HCT116 (cell line): ENCODE data around the gene DDX20. TPM values are rescaled to one million over a fixed set of nuclear protein-coding genes. Genes with fewer than 3 reads are reported as not detected.

Experiments
- ATAC-seq: fragments of 200-7000 bp; cut with Tn5 transposase; 2 replicates; pipeline ENCODE4 v1.9.1; 2020; ENCODE audit warnings: mild to moderate bottlenecking, moderate library complexity
- BruUV-seq: library from RNA; stranded (reverse); fragments of 400-500 nt; replicated peaks from 2 replicates; lab custom pipeline; 2021; lab: Mats Ljungman, UMichigan
- CTCF ChIA-PET: fragments of 300-600 bp; sonication (Branson Sonifier 250); formaldehyde crosslinking; loops from one replicate; lab custom pipeline; 2021; ENCODE audit warnings: antibody characterized with exemption; lab: Charles Lee
- POLR2A ChIA-PET: fragments of 300-600, 350-600 bp; sonication (Branson Sonifier 250); formaldehyde crosslinking; loops from one replicate; lab custom pipeline; 2021; ENCODE audit warnings: antibody characterized with exemption; lab: Charles Lee
- RAD21 ChIA-PET, 2 experiments: fragments of 300-600 bp; sonication (Branson Sonifier 250); formaldehyde crosslinking; loops; one replicate each; lab custom pipeline; 2023; ENCODE audit warnings: low total read pairs in 2 of 2; ENCODE audit not compliant: uncharacterized antibody in 2 of 2, unreplicated experiment in 2 of 2, low non-redundant PET in 1 of 2; lab: Charles Lee
- DNase-seq: peaks from one replicate; pipeline ENCODE4 v3.0.0-alpha.2; 2010; ENCODE audit warnings: low read depth, low spot score
- H2AFZ ChIP-seq: fragments of 200-600 bp; shearing (Covaris generic), sonication (generic); 2 replicates; pipeline ENCODE4 v1.6.1; 2017; ENCODE audit warnings: low read depth, mixed run types, mixed read lengths, antibody characterized with exemption, low read length; ENCODE audit not compliant: poor library complexity, severe bottlenecking
- H3K27ac ChIP-seq: 2 replicates; pipeline ENCODE4 v1.5.1; 2012; ENCODE audit warnings: low read depth, low read length
- H3K27me3 ChIP-seq: fragments of 200-600 bp; sonication (generic); 2 replicates; pipeline ENCODE4 v1.6.1; 2016; ENCODE audit warnings: mixed run types, low read length, mixed read lengths; ENCODE audit not compliant: insufficient read depth
- H3K36me3 ChIP-seq, 2 experiments: fragments of 200-500 bp in 1 of 2; fragments of 200-600 bp in 1 of 2; sonication (Bioruptor generic) in 1 of 2; sonication (generic) in 1 of 2; 2 replicates each; pipeline versions ENCODE4 v1.5.1 to v1.6.1; 2014 to 2016; ENCODE audit warnings: low read length in 2 of 2, inconsistent platforms in 1 of 2, mixed read lengths in 1 of 2, mixed run types in 1 of 2; ENCODE audit not compliant: insufficient read depth in 2 of 2, control insufficient read depth in 1 of 2
- H3K4me1 ChIP-seq, 2 experiments: fragments of 200-600 bp in 1 of 2; sonication (generic) in 1 of 2; 2 replicates each; pipeline versions ENCODE4 v1.5.1 to v1.6.1; 2012 to 2017; ENCODE audit warnings: low read length in 2 of 2, inconsistent platforms in 1 of 2, mild to moderate bottlenecking in 1 of 2, mixed read lengths in 1 of 2, mixed run types in 1 of 2, moderate library complexity in 1 of 2; ENCODE audit not compliant: insufficient read depth in 2 of 2, control insufficient read depth in 1 of 2
- H3K4me2 ChIP-seq: fragments of 200-600 bp; sonication (generic); 2 replicates; pipeline ENCODE4 v1.6.1; 2017; ENCODE audit warnings: mixed run types, low read length, mixed read lengths
- H3K4me3 ChIP-seq, 2 experiments: fragments of 200-600 bp in 1 of 2; sonication (generic) in 1 of 2; replicated peaks in 1 of 2; 2 replicates each; pipeline ENCODE4 v1.5.1; 2011 to 2016; ENCODE audit warnings: low read length in 2 of 2, control low read depth in 1 of 2, low read depth in 1 of 2, mild to moderate bottlenecking in 1 of 2, mixed read lengths in 1 of 2, mixed run types in 1 of 2
- H3K79me2 ChIP-seq: fragments of 200-600 bp; sonication (generic); 2 replicates; pipeline ENCODE4 v1.6.1; 2017; ENCODE audit warnings: mild to moderate bottlenecking, mixed run types, low read length, moderate library complexity, mixed read lengths; ENCODE audit not compliant: insufficient read depth
- H3K9ac ChIP-seq: fragments of 200-600 bp; sonication (generic); 2 replicates; pipeline ENCODE4 v1.6.1; 2016; ENCODE audit warnings: low read length, mixed read lengths
- H3K9me2 ChIP-seq: fragments of 200-600 bp; sonication (generic), shearing (Covaris generic); 2 replicates; pipeline ENCODE4 v1.6.1; 2017; ENCODE audit warnings: mixed run types, mild to moderate bottlenecking, moderate library complexity; ENCODE audit not compliant: insufficient read depth
- H3K9me3 ChIP-seq, 2 experiments: fragments of 200-500 bp in 1 of 2; fragments of 200-600 bp in 1 of 2; sonication (Bioruptor generic) in 1 of 2; sonication (generic) in 1 of 2; 2 replicates each; pipeline ENCODE4 v1.6.1; 2014 to 2017; ENCODE audit warnings: low read length in 2 of 2, mixed read lengths in 2 of 2, inconsistent platforms in 1 of 2, low read depth in 1 of 2, mild to moderate bottlenecking in 1 of 2, mixed run types in 1 of 2, moderate library complexity in 1 of 2; ENCODE audit not compliant: control insufficient read depth in 1 of 2, insufficient read depth in 1 of 2
- H4K20me1 ChIP-seq: fragments of 200-600 bp; sonication (generic), shearing (Covaris generic); 2 replicates; pipeline ENCODE4 v1.6.1; 2017; ENCODE audit warnings: mixed run types, mild to moderate bottlenecking, moderate library complexity; ENCODE audit not compliant: insufficient read depth
- CBX3 ChIP-seq: IDR thresholded peaks from 2 replicates; pipeline ENCODE4 v1.6.1; 2012; ENCODE audit warnings: low read depth
- CTCF ChIP-seq, 3 experiments: fragments of 200-600 bp in 1 of 3; sonication (generic) in 1 of 3; IDR thresholded peaks in 2 of 3; conservative IDR thresholded peaks in 1 of 3; 2 replicates each; pipeline ENCODE4 v1.5.1; 2012 to 2017; ENCODE audit warnings: low read depth in 2 of 3, low read length in 2 of 3, antibody characterized with exemption in 1 of 3, borderline replicate concordance in 1 of 3, control low read depth in 1 of 3, mild to moderate bottlenecking in 1 of 3, mixed read lengths in 1 of 3, mixed run types in 1 of 3, moderate library complexity in 1 of 3; ENCODE audit not compliant: insufficient read depth in 1 of 3
- ELF1 ChIP-seq: IDR thresholded peaks from 2 replicates; pipeline ENCODE4 v1.6.1; 2012; ENCODE audit warnings: low read depth, borderline replicate concordance
- EZH2 ChIP-seq: fragments of 200-600 bp; sonication (generic); IDR thresholded peaks from 2 replicates; pipeline ENCODE4 v1.6.1; 2017; ENCODE audit warnings: antibody characterized with exemption, mixed run types
- FOSL1 ChIP-seq: IDR thresholded peaks from 2 replicates; pipeline ENCODE4 v1.6.1; 2012; ENCODE audit warnings: low read depth
- JUND ChIP-seq: IDR thresholded peaks from 2 replicates; pipeline ENCODE4 v1.6.1; 2012
- POLR2A ChIP-seq: IDR thresholded peaks from 2 replicates; pipeline ENCODE4 v1.7.0; 2011; ENCODE audit warnings: borderline replicate concordance; ENCODE audit not compliant: insufficient read depth, insufficient read length; ENCODE audit errors: extremely low read depth
- RAD21 ChIP-seq: IDR thresholded peaks from 2 replicates; pipeline ENCODE4 v1.6.1; 2012; ENCODE audit warnings: low read depth, mild to moderate bottlenecking
- REST ChIP-seq: IDR thresholded peaks from 2 replicates; pipeline ENCODE4 v1.6.1; 2012; ENCODE audit warnings: low read depth
- SIN3A ChIP-seq: IDR thresholded peaks from 2 replicates; pipeline ENCODE4 v1.6.1; 2012; ENCODE audit warnings: low read depth
- SP1 ChIP-seq: IDR thresholded peaks from 2 replicates; pipeline ENCODE4 v1.6.1; 2012; ENCODE audit warnings: low read depth
- TCF7L2 ChIP-seq: IDR thresholded peaks from 2 replicates; pipeline ENCODE4 v1.7.0; 2011; ENCODE audit warnings: borderline replicate concordance, inconsistent platforms; ENCODE audit not compliant: insufficient read depth, insufficient read length; ENCODE audit errors: extremely low read depth
- ZBTB33 ChIP-seq: IDR thresholded peaks from 2 replicates; pipeline ENCODE4 v1.6.1; 2011; ENCODE audit warnings: mild to moderate bottlenecking, low read length, moderate library complexity; ENCODE audit not compliant: insufficient replicate concordance; ENCODE audit errors: extremely low read depth
- ZFX ChIP-seq: fragments of 450-650 bp; IDR thresholded peaks from 2 replicates; pipeline ENCODE4 v1.6.1; 2017
- ZNF274 ChIP-seq: fragments of 200-500 bp; sonication (Bioruptor generic); IDR thresholded peaks from 2 replicates; pipeline ENCODE4 v1.6.1; 2014; ENCODE audit warnings: mild to moderate bottlenecking, low read depth, low read length, inconsistent platforms
- intact Hi-C: fragments of 100-400 bp; cut with micrococcal nuclease; formaldehyde crosslinking; loops from 2 replicates; pipeline ENCODE4 v1.10.0; 2022
- total RNA-seq: library from RNA; stranded (reverse); gene quantifications from one replicate; pipeline ENCODE4 v1.2.1, GENCODE V29; 2021; ENCODE audit not compliant: unreplicated experiment
- TF ChIP-seq, protein P1 (sequence below): IDR thresholded peaks from 2 replicates; pipeline ENCODE4 v1.6.1; 2012
- TF ChIP-seq, protein P2 (sequence below): IDR thresholded peaks from 2 replicates; pipeline ENCODE4 v1.6.1; 2012

Gene DDX20
- total RNA-seq, 1 experiment from 2014 or later, result 14.9 TPM

- no peaks in the 10 kb centered on the region for H3K36me3 ChIP-seq
- H3K9me3 ChIP-seq, result no peaks in the 10 kb centered on the region
- no peak overlapping the region for H3K4me3 ChIP-seq
- intact Hi-C loops, result loop anchor here (10.0 kb wide), 1 partner anchor 541 kb away; no protein-coding TSS in a partner anchor
- H3K27ac ChIP-seq, result no peak overlapping the region
- H4K20me1 ChIP-seq, result no peaks in the 10 kb centered on the region
- H3K4me2 ChIP-seq, result no peak overlapping the region
- no TSS peak for BruUV-seq
- H3K9ac ChIP-seq, result no peak overlapping the region
- H3K4me1 ChIP-seq, result no peaks in the 10 kb centered on the region
- no peak overlapping the region for H2AFZ ChIP-seq
- no peak for DNase-seq
- no peaks in the 10 kb centered on the region for H3K79me2 ChIP-seq
- H3K9me2 ChIP-seq, result no peaks in the 10 kb centered on the region
- TF ChIP-seq CBX3, result no peak
- TF ChIP-seq EZH2, result no peak
- TF ChIP-seq REST, result no peak
- TF ChIP-seq, protein P1, sequence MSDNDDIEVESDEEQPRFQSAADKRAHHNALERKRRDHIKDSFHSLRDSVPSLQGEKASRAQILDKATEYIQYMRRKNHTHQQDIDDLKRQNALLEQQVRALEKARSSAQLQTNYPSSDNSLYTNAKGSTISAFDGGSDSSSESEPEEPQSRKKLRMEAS, result no peak
- no peak for TF ChIP-seq ELF1
- no peak for TF ChIP-seq ZBTB33
- TF ChIP-seq JUND, result no peak
- TF ChIP-seq POLR2A, result no peak
- TF ChIP-seq RAD21, result no peak
- TF ChIP-seq, protein P2, sequence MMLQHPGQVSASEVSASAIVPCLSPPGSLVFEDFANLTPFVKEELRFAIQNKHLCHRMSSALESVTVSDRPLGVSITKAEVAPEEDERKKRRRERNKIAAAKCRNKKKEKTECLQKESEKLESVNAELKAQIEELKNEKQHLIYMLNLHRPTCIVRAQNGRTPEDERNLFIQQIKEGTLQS, result no peak
- no peak for TF ChIP-seq ZNF274
- no peak for TF ChIP-seq ZFX
- TF ChIP-seq SP1, result no peak
- TF ChIP-seq CTCF (IDR thresholded peaks at IDR 0.05 in 2 of 3, conservative IDR thresholded peaks at IDR 0.05 in 1 of 3; ENCODE audit: borderline replicate concordance in 1 of 3, insufficient read depth in 1 of 3, low read depth in 2 of 3, low read length in 2 of 3), result no peak
- no peak for TF ChIP-seq SIN3A
- TF ChIP-seq TCF7L2, result no peak
- no peak for TF ChIP-seq FOSL1
- POLR2A ChIA-PET, result no interaction called here
- peaks cover 40% of the 10 kb centered on the region for H3K27me3 ChIP-seq
- RAD21 ChIA-PET, result no interaction called here
- CTCF ChIA-PET, result no interaction called here
- ATAC-seq, result no peak
These were observed 38.2 kb downstream of the DDX20 start for GRCh38 chr1:111793923-111794322.
